Cardiac septum (tissue), 1 donor: ENCODE data around the gene DCAF8L1. TPM values are rescaled to one million over a fixed set of nuclear protein-coding genes. Genes with fewer than 3 reads are reported as not detected.
"Not testable (repeated sequence)": the region's sequence is repeated elsewhere in the genome, so short reads cannot be mapped to it uniquely, and the experiment has no call there.

Source experiments
- DNase-seq: peaks from one replicate; pipeline ENCODE4 v3.0.0-alpha.2; 2020; ENCODE audit warnings: low spot score
- intact Hi-C: fragments of 100-400 bp; cut with DNase I; formaldehyde crosslinking; loops from one replicate; pipeline ENCODE4 v1.14.0; 2022
- long read RNA-seq: library from polyadenylated mRNA; unstranded; transcript quantifications from one replicate; pipeline ENCODE4 v2.0.0, GENCODE V29; 2021
- total RNA-seq: library from RNA; stranded (reverse); fragmentation: NEBNext Ultra II Directional; extraction: Animal tissue kit (Norgen Biotek cat#: 25700); gene quantifications from one replicate; pipeline ENCODE4 v1.2.1, GENCODE V29; 2021
- donor health status: DM: no; HTN: no; CAD: no.

DCAF8L1 gene
- total RNA-seq = not detected
- long read RNA-seq = 0 reads

- DNase-seq = no peak
- intact Hi-C loops = no loop called here
These were observed at the start of gene DCAF8L1 for GRCh38 chrX:27981349-27981748. Gene DCAF8L1, minus strand, starts transcription at chrX:27981449. Its CDS starts 115 bp downstream, at chrX:27981334.

DNA sequence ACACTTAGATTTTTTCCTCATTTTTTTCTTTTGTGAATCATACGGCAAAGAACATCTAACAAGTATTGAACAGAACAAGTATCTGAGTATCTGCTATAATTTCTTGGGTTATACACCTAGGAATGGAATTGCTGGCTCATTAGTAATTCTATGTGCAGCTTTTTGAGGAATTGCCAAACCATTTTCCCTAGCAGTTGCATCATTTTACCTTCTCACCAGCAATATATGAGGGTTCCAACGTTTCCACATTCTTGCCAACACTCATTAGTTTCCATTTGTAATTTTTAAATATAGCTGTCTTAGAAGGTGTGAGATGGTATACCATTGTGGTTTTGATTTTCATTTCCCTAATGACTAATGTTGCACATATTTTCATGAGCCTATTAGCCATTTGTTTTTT is 41.1 kb upstream of the DCAF8L1 start:
- intact Hi-C loops = no loop called here
- no peak for DNase-seq

GRCh38 chrX:28016823-28017222 is 35.6 kb upstream of the DCAF8L1 start:
- intact Hi-C loops = no loop called here
- DNase-seq = no peak

GRCh38 chrX:28015993-28016392 is 34.7 kb upstream of the DCAF8L1 start:
- no peak for DNase-seq
- intact Hi-C loops = no loop called here

DNA sequence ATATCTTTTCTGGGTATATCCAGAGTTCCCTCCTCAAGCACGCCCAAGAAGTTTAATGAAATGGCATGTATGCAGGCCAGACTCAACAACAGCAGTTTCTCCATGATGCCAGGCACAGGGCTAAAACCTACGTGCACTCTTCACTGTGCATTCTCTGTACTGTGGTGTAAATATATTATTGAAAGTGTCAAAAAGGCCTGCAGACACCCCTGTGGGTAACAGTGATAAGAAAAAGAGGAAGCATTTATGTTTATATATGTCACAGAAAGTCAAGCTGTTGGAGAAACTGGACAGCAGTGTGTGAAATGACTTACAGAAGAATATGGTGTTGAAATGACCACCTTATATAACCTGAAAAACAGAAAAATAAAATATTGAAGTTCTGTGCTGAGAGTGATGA is 29.6 kb upstream of the DCAF8L1 start:
- intact Hi-C loops = no loop called here
- DNase-seq = no peak

DNA sequence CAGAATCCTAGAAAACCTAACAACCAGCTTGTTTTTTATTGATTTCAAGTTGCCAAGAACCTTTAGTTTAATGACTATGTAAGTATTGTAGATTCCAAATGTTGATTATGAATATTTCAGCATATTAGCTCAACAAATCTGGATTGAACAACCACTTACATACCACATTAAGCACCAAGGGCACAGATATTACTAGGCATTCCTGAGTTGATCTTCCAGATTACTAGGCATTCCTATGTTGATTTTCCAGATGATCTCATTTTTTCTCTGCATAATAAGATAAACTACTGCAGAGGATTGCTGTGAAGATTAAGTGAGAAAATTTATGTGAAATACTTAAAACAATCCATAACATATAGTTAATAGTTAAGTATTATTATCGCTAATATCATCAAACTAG is 17.4 kb upstream of the DCAF8L1 start:
- intact Hi-C loops = no loop called here
- DNase-seq = no peak

DNA sequence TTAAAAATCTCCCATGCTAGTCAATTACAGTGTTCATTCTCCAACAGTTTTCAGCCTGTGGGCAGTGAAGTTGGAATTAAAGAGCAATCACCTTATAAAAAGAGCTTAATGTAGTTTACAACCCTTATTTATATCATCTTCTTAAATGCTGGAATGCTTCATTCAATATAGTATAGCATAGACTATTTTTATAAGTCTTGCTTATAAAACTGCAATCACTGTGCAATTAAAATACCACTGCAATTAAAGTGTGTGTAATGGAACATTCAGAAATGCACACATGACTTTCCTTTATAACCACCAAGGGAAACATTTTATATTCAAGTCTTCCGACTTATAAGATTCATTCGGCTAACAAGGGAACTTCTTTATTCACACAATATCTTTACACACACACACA is 16.4 kb upstream of the DCAF8L1 start:
- intact Hi-C loops = no loop called here
- no peak for DNase-seq

- intact Hi-C loops = no loop called here
- DNase-seq = no peak
These were observed 14.9 kb upstream of the DCAF8L1 start for GRCh38 chrX:27996132-27996531.

DNA sequence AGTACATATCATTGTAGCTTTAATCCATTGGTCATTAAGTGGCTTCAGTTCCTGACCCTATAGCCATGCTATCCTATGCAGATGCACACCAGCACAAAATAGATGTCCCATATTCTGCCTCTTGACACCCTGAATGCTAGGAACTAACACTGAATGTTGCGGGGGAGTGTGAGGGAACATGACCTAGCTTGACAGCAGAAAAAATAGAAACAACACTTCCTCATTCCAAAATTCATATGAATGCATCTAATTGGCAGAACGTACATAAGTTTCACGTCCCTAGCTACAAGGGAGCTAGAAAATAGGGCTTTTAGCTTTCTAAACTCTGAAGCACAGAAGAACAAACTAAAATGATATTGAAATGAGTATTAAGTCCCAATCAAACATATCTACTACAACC is 14.4 kb upstream of the DCAF8L1 start:
- no peak for DNase-seq
- intact Hi-C loops = no loop called here

- no peak for DNase-seq
- intact Hi-C loops = no loop called here
These were observed 6.8 kb upstream of the DCAF8L1 start for GRCh38 chrX:27987862-27988646.

GRCh38 chrX:27976934-27977333 is 4.3 kb downstream of the DCAF8L1 start:
- DNase-seq, intact Hi-C loops: not testable (repeated sequence)

GRCh38 chrX:27976284-27976683 is 5.0 kb downstream of the DCAF8L1 start:
- intact Hi-C loops = no loop called here
- no peak for DNase-seq

DNA sequence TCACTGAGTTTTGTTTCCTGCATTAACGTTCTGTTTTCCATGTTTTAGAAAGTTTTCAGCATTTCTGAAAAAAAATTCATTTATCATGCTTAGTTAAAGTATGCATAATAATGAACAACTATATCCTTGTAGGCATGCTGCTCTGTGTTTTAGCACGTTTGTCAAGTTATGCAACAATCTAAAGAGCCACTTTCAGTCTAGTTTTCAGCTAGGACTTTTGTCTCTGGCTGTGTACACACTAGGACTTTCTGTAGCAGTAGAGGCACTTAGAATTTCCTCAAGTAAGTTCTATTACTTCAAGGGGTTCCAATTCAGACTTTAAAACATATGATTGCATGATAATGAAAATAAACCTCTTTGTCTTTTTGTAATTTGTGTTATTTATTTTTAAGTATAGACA is 12.4 kb downstream of the DCAF8L1 start:
- DNase-seq = no peak
- intact Hi-C loops = no loop called here

DNA sequence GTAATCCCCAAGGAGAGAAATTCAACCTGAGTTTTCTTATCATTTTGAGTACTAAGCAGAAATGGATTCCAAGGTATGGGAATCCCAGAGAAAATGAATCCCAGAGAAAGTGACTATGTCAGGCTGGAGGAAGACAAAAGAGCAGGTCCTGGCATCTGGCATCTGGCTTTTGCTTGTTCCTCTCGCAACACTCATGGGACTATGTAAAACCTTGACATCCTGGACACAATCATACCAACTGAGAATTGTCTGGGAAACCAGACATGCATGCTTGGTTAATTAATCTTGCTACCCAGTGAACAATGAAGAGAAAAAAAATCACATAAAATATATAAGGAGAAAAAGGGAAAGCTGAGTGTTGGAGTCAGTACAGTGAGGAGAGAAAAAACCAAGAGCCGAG is 12.9 kb downstream of the DCAF8L1 start:
- DNase-seq = no peak
- intact Hi-C loops = no loop called here

DNA sequence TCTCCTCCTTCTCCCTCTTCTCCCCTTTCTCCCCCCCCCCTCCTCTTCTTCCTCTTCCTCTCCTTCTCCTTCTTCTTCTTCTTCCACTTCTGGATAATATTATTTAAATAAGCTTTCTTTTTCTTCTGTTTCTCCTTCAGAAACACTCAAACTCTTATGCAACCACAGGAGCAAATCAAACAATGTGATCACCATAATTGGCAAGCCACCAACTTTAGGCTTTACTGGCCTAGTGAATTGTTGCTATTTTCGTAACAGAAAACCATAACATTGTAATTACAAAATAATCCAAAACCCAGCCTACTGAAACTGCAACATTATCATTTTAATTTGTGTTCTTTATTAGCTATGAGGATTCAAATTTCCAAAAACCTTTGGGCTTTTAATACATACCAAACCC is 14.3 kb downstream of the DCAF8L1 start:
- intact Hi-C loops = no loop called here
- no peak for DNase-seq

DNA sequence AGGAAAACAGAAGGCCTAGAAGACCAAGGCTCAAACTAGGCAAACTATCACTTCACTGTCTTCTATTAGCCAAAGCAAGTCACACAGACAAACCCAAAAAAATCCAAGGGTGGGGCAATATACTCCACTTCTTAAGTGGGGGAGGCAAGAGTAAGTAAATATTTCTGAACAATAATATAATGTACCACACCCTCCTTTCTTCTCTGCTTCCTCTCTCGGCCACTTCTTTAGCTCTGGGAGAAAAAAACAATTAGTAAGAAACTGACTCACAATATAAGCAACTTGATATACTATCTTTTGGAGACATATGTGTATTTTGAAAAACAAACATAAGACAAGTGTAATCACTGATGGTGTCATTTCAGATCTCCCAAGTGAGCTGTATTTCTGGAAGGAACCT is 14.8 kb downstream of the DCAF8L1 start:
- intact Hi-C loops = no loop called here
- no peak for DNase-seq

- intact Hi-C loops, DNase-seq: not testable (repeated sequence)
These were observed 15.9 kb downstream of the DCAF8L1 start for GRCh38 chrX:27965348-27965747.

- intact Hi-C loops = no loop called here
- no peak for DNase-seq
These were observed 16.8 kb downstream of the DCAF8L1 start for GRCh38 chrX:27964432-27964831.

DNA sequence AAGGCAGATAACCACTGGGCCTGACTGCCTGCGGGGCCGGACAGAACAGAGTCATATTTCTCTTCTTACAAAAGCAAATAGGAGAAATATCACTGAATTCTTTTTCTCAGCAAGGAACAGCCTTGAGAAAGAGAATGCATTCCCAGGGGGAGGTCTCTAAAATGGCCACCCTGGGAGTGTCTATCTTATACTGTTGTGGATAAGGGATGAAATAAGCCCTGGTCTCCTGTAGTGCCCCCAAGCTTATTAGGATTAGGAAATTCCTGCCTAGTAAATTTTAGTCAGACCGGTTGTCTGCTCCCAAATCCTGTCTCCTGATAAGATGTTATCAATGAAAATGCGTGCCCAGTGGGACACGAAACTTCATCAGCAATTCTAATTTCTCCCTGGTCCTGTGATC is 20.8 kb downstream of the DCAF8L1 start:
- DNase-seq, intact Hi-C loops: not testable (repeated sequence)

- no peak for DNase-seq
- intact Hi-C loops = no loop called here
These were observed 28.1 kb downstream of the DCAF8L1 start for GRCh38 chrX:27953171-27953570.

GRCh38 chrX:27933361-27933760 is 47.9 kb downstream of the DCAF8L1 start:
- intact Hi-C loops = no loop called here
- no peak for DNase-seq
